Effector memory CD8-positive, alpha-beta T cell (primary cell): ENCODE measurements around the gene LRRC49.

ENCODE experiments used
- ATAC-seq: fragments of 150-1000 bp; cut with Tn5 transposase; replicated peaks from 2 replicates; pipeline ENCODE4 v1.10.0; 2021; ENCODE audit warnings: mild to moderate bottlenecking, moderate library complexity
- DNase-seq, 3 experiments: peaks; one replicate each; pipeline ENCODE4 v3.0.0; 2021
- H3K27ac Mint-ChIP-seq, 2 donors: one replicate each; pipeline ENCODE4 v1.8.0; 2022; ENCODE audit warnings: mild to moderate bottlenecking in 2 of 2, mixed read lengths in 2 of 2, moderate library complexity in 2 of 2
- H3K27me3 Mint-ChIP-seq, 2 donors: one replicate each; pipeline ENCODE4 v1.8.0; 2022; ENCODE audit warnings: mixed read lengths in 2 of 2
- H3K36me3 Mint-ChIP-seq: one replicate; pipeline ENCODE4 v1.8.0; 2022; ENCODE audit warnings: mild to moderate bottlenecking, moderate library complexity, mixed read lengths; ENCODE audit not compliant: insufficient read depth
- H3K4me1 Mint-ChIP-seq, 2 donors: one replicate each; pipeline ENCODE4 v1.8.0; 2022; ENCODE audit warnings: low read depth in 2 of 2, mixed read lengths in 2 of 2
- H3K4me3 Mint-ChIP-seq, 2 donors: one replicate each; pipeline ENCODE4 v1.8.0; 2022; ENCODE audit warnings: mild to moderate bottlenecking in 2 of 2, mixed read lengths in 2 of 2, moderate library complexity in 2 of 2
- H3K9me3 Mint-ChIP-seq, 2 donors: one replicate each; pipeline ENCODE4 v1.8.0; 2022; ENCODE audit warnings: mixed read lengths in 2 of 2

The LRRC49 gene

GRCh38 chr15:70954171-70954570 lies 61.5 kb downstream of the LRRC49 start:
- Mint-ChIP-seq H3K36me3 (no peaks in the 10 kb centered on the region), H3K27ac (no peak overlapping the region), H3K4me1 (no peaks in the 10 kb centered on the region), H3K27me3 (peaks cover 42 to 67% of the 10 kb centered on the region in 2 donors), H3K9me3 (no peaks in the 10 kb centered on the region), H3K4me3 (no peak overlapping the region)
- ATAC-seq (no peak), DNase-seq (no peak)

- Mint-ChIP-seq H3K36me3 (no peaks in the 10 kb centered on the region), H3K9me3 (no peaks in the 10 kb centered on the region), H3K27me3 (peaks cover 42 to 68% of the 10 kb centered on the region in 2 donors), H3K27ac (no peak overlapping the region), H3K4me3 (no peak overlapping the region), H3K4me1 (no peaks in the 10 kb centered on the region)
- DNase-seq = no peak
- no peak for ATAC-seq
Observed at GRCh38 chr15:70954733-70955132, 62.1 kb downstream of the LRRC49 start.

GRCh38 chr15:70955151-70955550 lies 62.5 kb downstream of the LRRC49 start:
- Mint-ChIP-seq H3K27me3 (peaks cover 45 to 72% of the 10 kb centered on the region in 2 donors), H3K27ac (no peak overlapping the region), H3K36me3 (no peaks in the 10 kb centered on the region), H3K4me3 (no peak overlapping the region), H3K4me1 (no peaks in the 10 kb centered on the region), H3K9me3 (no peaks in the 10 kb centered on the region)
- DNase-seq = no peak
- no peak for ATAC-seq

GRCh38 chr15:70956201-70956995 lies 63.8 kb downstream of the LRRC49 start:
- H3K27me3 Mint-ChIP-seq = peaks cover 42 to 66% of the 10 kb centered on the region in 2 donors
- no peaks in the 10 kb centered on the region for H3K36me3 Mint-ChIP-seq
- DNase-seq (no peak), ATAC-seq (no peak)
- no peak overlapping the region for H3K4me3 Mint-ChIP-seq
- H3K4me1 Mint-ChIP-seq = no peaks in the 10 kb centered on the region
- no peaks in the 10 kb centered on the region for H3K9me3 Mint-ChIP-seq
- no peak overlapping the region for H3K27ac Mint-ChIP-seq

- Mint-ChIP-seq H3K27ac (no peak overlapping the region), H3K4me1 (no peaks in the 10 kb centered on the region), H3K36me3 (no peaks in the 10 kb centered on the region), H3K9me3 (no peaks in the 10 kb centered on the region), H3K27me3 (peaks cover 24 to 25% of the 10 kb centered on the region in 2 donors), H3K4me3 (no peak overlapping the region)
- ATAC-seq (no peak), DNase-seq (no peak)
Observed at GRCh38 chr15:70962084-70962483, 69.5 kb downstream of the LRRC49 start.

- no peak for ATAC-seq
- H3K9me3 Mint-ChIP-seq = no peaks in the 10 kb centered on the region
- no peak overlapping the region for H3K4me3 Mint-ChIP-seq
Observed at GRCh38 chr15:70963199-70963598, 70.6 kb downstream of the LRRC49 start.

GRCh38 chr15:70964058-70964457 lies 71.4 kb downstream of the LRRC49 start:
- H3K27ac Mint-ChIP-seq = no peak overlapping the region
- H3K4me3 Mint-ChIP-seq = no peak overlapping the region
- no peaks in the 10 kb centered on the region for H3K36me3 Mint-ChIP-seq
- no peaks in the 10 kb centered on the region for H3K4me1 Mint-ChIP-seq
- no peaks in the 10 kb centered on the region for H3K9me3 Mint-ChIP-seq
- DNase-seq (no peak), ATAC-seq (no peak)
- H3K27me3 Mint-ChIP-seq = peaks cover 12 to 13% of the 10 kb centered on the region in 2 donors

More at GRCh38 chr15:70963199-70963598, 70.6 kb downstream of the LRRC49 start:
- DNase-seq = no peak
- Mint-ChIP-seq H3K27me3 (peaks cover 16 to 17% of the 10 kb centered on the region in 2 donors), H3K36me3 (no peaks in the 10 kb centered on the region), H3K4me1 (no peaks in the 10 kb centered on the region), H3K27ac (no peak overlapping the region)

GRCh38 chr15:70964686-70965085 lies 72.1 kb downstream of the LRRC49 start:
- H3K4me1 Mint-ChIP-seq = no peaks in the 10 kb centered on the region
- DNase-seq = no peak
- H3K9me3 Mint-ChIP-seq = no peaks in the 10 kb centered on the region
- H3K27me3 Mint-ChIP-seq = peaks cover 12% of the 10 kb centered on the region in 2 donors
- no peak for ATAC-seq
- H3K36me3 Mint-ChIP-seq = no peaks in the 10 kb centered on the region
- no peak overlapping the region for H3K27ac Mint-ChIP-seq
- H3K4me3 Mint-ChIP-seq = no peak overlapping the region

- Mint-ChIP-seq H3K4me1 (no peaks in the 10 kb centered on the region), H3K36me3 (no peaks in the 10 kb centered on the region), H3K9me3 (no peaks in the 10 kb centered on the region), H3K27ac (no peak overlapping the region), H3K4me3 (no peak overlapping the region), H3K27me3 (no peaks in the 10 kb centered on the region)
- no peak for ATAC-seq
- DNase-seq = no peak
Observed at GRCh38 chr15:70967646-70968045, 75.0 kb downstream of the LRRC49 start.

GRCh38 chr15:70974004-70974832 lies 81.6 kb downstream of the LRRC49 start:
- ATAC-seq (no peak), DNase-seq (no peak)
- no peaks in the 10 kb centered on the region for H3K4me1 Mint-ChIP-seq
- peaks cover 0 to 5% of the 10 kb centered on the region in 2 donors for H3K27me3 Mint-ChIP-seq
- H3K36me3 Mint-ChIP-seq = no peaks in the 10 kb centered on the region
- no peak overlapping the region for H3K27ac Mint-ChIP-seq
- H3K9me3 Mint-ChIP-seq = no peaks in the 10 kb centered on the region
- H3K4me3 Mint-ChIP-seq = no peak overlapping the region

GRCh38 chr15:70976851-70977250 lies 84.2 kb downstream of the LRRC49 start:
- H3K4me3 Mint-ChIP-seq = no peak overlapping the region
- DNase-seq (no peak), ATAC-seq (no peak)
- peaks cover 2 to 5% of the 10 kb centered on the region in 2 donors for H3K27me3 Mint-ChIP-seq
- no peaks in the 10 kb centered on the region for H3K36me3 Mint-ChIP-seq
- no peak overlapping the region for H3K27ac Mint-ChIP-seq
- H3K4me1 Mint-ChIP-seq = no peaks in the 10 kb centered on the region
- H3K9me3 Mint-ChIP-seq = no peaks in the 10 kb centered on the region

- no peak for ATAC-seq
- no peaks in the 10 kb centered on the region for H3K36me3 Mint-ChIP-seq
- DNase-seq = no peak
- H3K9me3 Mint-ChIP-seq = peaks cover 5 to 14% of the 10 kb centered on the region in 2 donors
- H3K27me3 Mint-ChIP-seq = peaks cover 26 to 29% of the 10 kb centered on the region in 2 donors
- H3K27ac Mint-ChIP-seq = no peak overlapping the region
- no peaks in the 10 kb centered on the region for H3K4me1 Mint-ChIP-seq
- no peak overlapping the region for H3K4me3 Mint-ChIP-seq
Observed at GRCh38 chr15:70995383-70995970, 102.9 kb downstream of the LRRC49 start.

GRCh38 chr15:70998319-70998718 lies 105.7 kb downstream of the LRRC49 start:
- no peak overlapping the region for H3K27ac Mint-ChIP-seq
- peaks cover 3 to 9% of the 10 kb centered on the region in 2 donors for H3K9me3 Mint-ChIP-seq
- H3K27me3 Mint-ChIP-seq = peaks cover 20 to 28% of the 10 kb centered on the region in 2 donors
- ATAC-seq = no peak
- H3K4me1 Mint-ChIP-seq = no peaks in the 10 kb centered on the region
- no peak for DNase-seq
- no peak overlapping the region for H3K4me3 Mint-ChIP-seq
- no peaks in the 10 kb centered on the region for H3K36me3 Mint-ChIP-seq
